Measurements from ENCODE around the gene CHD2. TPM values are rescaled to one million over a fixed set of nuclear protein-coding genes. Genes with fewer than 3 reads are reported as not detected.

The CHD2 gene
- total RNA-seq, 4 donors from 2014 or later = 109 to 370 (median 161) TPM

DNA sequence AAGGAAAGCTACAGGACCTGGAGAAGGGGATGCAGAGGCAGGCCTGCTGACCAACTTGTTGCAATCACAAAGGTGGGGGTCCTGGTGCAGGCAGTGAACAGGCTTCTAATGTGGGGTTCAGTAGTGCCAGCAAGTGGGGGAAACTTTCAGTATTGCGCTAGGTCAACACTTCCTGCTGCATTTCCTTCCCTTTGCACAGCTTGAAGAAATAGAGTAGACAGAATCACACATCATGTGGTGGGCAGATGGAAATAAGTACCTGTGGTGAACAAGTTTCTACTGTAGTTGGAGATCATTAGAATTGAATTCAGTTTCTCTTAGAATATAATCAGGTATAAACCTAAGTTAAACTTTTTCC is 125.5 kb downstream of the CHD2 start:
- H3K4me1 ChIP-seq = peaks cover 0 to 24% (median 0%) of the 10 kb centered on the region in 4 donors
- TF ChIP-seq, protein P1, sequence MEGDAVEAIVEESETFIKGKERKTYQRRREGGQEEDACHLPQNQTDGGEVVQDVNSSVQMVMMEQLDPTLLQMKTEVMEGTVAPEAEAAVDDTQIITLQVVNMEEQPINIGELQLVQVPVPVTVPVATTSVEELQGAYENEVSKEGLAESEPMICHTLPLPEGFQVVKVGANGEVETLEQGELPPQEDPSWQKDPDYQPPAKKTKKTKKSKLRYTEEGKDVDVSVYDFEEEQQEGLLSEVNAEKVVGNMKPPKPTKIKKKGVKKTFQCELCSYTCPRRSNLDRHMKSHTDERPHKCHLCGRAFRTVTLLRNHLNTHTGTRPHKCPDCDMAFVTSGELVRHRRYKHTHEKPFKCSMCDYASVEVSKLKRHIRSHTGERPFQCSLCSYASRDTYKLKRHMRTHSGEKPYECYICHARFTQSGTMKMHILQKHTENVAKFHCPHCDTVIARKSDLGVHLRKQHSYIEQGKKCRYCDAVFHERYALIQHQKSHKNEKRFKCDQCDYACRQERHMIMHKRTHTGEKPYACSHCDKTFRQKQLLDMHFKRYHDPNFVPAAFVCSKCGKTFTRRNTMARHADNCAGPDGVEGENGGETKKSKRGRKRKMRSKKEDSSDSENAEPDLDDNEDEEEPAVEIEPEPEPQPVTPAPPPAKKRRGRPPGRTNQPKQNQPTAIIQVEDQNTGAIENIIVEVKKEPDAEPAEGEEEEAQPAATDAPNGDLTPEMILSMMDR (IDR thresholded peaks at IDR 0.05) = no peak
- TF ChIP-seq POLR2A (IDR thresholded peaks at IDR 0.05) = no peak
- no peaks in the 10 kb centered on the region for H3K27me3 ChIP-seq
- no peak overlapping the region for H3K27ac ChIP-seq
- no peak overlapping the region for H3K4me3 ChIP-seq
- no peak for DNase-seq
- peaks cover 0 to 59% (median 0%) of the 10 kb centered on the region in 3 donors for H3K36me3 ChIP-seq
- no peaks in the 10 kb centered on the region for H3K9me3 ChIP-seq

DNA sequence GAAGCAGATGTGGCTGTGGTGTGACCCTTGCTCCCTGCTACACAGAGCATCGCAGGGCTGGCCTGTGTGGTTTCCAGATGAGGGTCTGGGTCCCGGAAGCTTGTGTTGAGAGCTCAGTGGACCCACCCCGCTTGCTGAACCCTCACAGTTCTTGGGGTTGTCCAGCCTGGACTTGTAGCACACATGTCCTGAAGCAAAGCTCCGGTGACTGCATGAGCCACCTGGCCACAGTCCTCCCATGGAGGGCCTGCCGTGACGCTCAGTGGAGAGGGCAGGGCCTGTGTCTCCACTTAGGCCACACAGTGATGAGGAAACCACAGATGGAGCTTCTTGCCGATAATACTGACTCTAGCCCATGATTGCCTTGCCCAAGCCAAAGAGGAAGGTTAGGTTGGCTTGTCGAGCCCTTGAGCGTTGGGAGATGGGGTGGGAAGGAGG is 126.3 kb downstream of the CHD2 start:
- Histone ChIP-seq H3K4me3 (no peak overlapping the region), H3K9me3 (no peaks in the 10 kb centered on the region), H3K27me3 (no peaks in the 10 kb centered on the region), H3K27ac (no peak overlapping the region), H3K36me3 (peaks cover 0 to 51% (median 0%) of the 10 kb centered on the region in 3 donors), H3K4me1 (peaks cover 0 to 30% (median 1%) of the 10 kb centered on the region in 4 donors)
- peak in 1 of 3 donors; percentile 43 for DNase-seq
- TF ChIP-seq, protein P1 (IDR thresholded peaks at IDR 0.05) = no peak
- TF ChIP-seq POLR2A (IDR thresholded peaks at IDR 0.05) = no peak

DNA sequence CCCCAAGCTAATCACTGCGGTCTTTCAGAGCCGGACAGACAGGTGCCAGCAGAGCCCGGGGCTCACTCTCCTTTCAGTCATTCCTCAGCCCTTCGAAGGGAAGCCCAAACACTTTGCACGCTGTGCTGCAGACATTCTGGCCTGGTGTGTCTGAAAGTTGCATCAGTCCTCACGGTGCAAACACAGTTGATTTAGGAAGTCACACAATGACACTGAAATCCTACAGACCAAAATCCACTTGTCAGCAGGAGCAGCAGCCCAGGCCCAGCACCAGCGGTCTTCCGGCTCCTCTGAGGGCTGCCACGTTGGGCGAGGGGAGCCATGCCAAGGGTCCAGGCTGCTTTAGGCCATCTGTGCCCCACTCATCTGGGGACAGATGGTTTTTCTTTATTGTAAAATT is 127.3 kb downstream of the CHD2 start:
- no peak overlapping the region for H3K4me3 ChIP-seq
- H3K36me3 ChIP-seq = peaks cover 0 to 41% (median 0%) of the 10 kb centered on the region in 3 donors
- no peak for TF ChIP-seq POLR2A (IDR thresholded peaks at IDR 0.05)
- TF ChIP-seq, protein P1 (IDR thresholded peaks at IDR 0.05) = no peak
- DNase-seq = peak in 1 of 3 donors; percentile 44
- H3K9me3 ChIP-seq = no peaks in the 10 kb centered on the region
- no peaks in the 10 kb centered on the region for H3K27me3 ChIP-seq
- peak overlapping the region in 1 of 4 donors; percentile 75 for H3K27ac ChIP-seq
- peaks cover 0 to 30% (median 1%) of the 10 kb centered on the region in 4 donors for H3K4me1 ChIP-seq

DNA sequence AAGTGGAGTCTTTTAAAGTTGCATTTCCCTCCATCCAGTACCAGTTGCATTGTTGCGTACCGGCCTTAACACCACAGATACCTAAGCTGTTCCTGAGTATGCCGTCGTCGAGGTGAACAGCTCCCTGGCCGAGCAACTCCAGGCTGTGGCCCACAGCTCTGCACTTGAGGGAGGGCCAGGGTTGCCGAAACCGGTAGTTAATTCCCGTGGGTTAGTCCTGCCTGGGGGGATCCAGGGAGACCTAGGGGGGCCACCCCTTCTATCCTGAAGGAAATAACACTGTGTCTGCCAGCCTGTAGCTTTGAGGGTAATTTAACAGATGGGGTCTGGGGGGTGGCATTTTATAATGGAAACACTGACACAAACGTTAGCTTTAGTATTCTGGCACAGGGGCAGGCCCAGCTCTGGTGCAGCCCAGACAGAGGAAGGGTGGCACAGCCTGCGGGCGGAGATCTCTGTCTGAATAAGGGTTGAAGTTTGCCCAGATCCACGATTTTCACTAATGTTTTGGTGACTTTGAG is 128.0 kb downstream of the CHD2 start:
- DNase-seq = peak in 1 of 3 donors; percentile 44
- no peak for TF ChIP-seq POLR2A (IDR thresholded peaks at IDR 0.05)
- TF ChIP-seq, protein P1 (IDR thresholded peaks at IDR 0.05) = no peak
- no peaks in the 10 kb centered on the region for H3K9me3 ChIP-seq
- H3K27me3 ChIP-seq = no peaks in the 10 kb centered on the region
- H3K36me3 ChIP-seq = peaks cover 0 to 34% (median 0%) of the 10 kb centered on the region in 3 donors
- H3K4me3 ChIP-seq = no peak overlapping the region
- peak overlapping the region; percentile 43 to 75 (median 58) for H3K27ac ChIP-seq
- H3K4me1 ChIP-seq = peaks cover 0 to 30% (median 1%) of the 10 kb centered on the region in 4 donors

DNA sequence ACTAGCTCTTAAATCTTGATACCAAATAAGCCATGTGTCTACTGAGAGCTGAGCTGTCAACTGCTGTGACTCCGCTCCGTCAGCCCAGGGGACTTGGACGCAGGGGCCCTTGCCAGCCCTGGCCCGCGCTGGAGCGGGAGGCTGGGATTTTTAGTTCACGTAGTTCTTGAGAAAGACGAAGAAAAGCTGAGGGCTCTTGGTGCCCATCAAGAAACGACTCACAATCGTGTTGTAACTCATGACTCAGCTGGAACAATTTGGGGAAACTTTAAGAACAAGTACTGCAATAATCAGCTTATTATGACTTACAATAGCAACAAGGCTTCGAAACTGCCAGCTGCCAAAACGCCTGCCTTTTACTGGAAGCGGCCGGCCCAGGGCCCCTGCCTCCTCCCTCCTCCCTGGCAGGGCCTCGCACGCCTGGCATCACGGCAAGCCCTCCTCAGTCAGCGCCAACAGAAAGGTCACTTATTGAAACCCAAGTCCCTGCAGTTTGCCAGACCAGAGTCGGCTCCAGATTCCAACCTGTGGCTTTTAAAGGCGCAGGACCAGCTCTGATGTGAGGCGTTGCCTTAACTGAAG is 128.6 kb downstream of the CHD2 start:
- TF ChIP-seq, protein P1 (IDR thresholded peaks at IDR 0.05) = no peak
- TF ChIP-seq POLR2A (IDR thresholded peaks at IDR 0.05) = no peak
- H3K4me3 ChIP-seq = no peak overlapping the region
- DNase-seq = peak in 2 of 3 donors; percentile 22 to 59

More for the DNA sequence above, 128.6 kb downstream of the CHD2 start:
- peaks cover 0 to 28% (median 0%) of the 10 kb centered on the region in 3 donors for H3K36me3 ChIP-seq
- peak overlapping the region; percentile 43 to 75 (median 58) for H3K27ac ChIP-seq
- peaks cover 0 to 30% (median 1%) of the 10 kb centered on the region in 4 donors for H3K4me1 ChIP-seq
- H3K9me3 ChIP-seq = no peaks in the 10 kb centered on the region
- H3K27me3 ChIP-seq = no peaks in the 10 kb centered on the region
